HFF-Myc (cell line): ENCODE results near the gene DOCK11.
A peak's percentile ranks its signal among the peaks of the same experiment; 100 is the strongest.
"Not testable (repeated sequence)": the region's sequence is repeated elsewhere in the genome, so short reads cannot be mapped to it uniquely, and the experiment has no call there.

Experiments used
- DNase-seq: peaks from one replicate; pipeline ENCODE4 v3.0.0-alpha.2; 2011; ENCODE audit warnings: low read depth; ENCODE audit errors: extremely low read depth
- H3K4me3 ChIP-seq: replicated peaks from 2 replicates; pipeline ENCODE4 v1.5.1; 2011; ENCODE audit warnings: low read depth, mild to moderate bottlenecking, control low read depth, low read length
- TF ChIP-seq, protein P1 (sequence below): IDR thresholded peaks from 2 replicates; pipeline ENCODE4 v1.5.1; 2012; ENCODE audit warnings: mild to moderate bottlenecking, low read depth, low read length, control low read depth; ENCODE audit errors: missing control alignments

Gene DOCK11

DNA sequence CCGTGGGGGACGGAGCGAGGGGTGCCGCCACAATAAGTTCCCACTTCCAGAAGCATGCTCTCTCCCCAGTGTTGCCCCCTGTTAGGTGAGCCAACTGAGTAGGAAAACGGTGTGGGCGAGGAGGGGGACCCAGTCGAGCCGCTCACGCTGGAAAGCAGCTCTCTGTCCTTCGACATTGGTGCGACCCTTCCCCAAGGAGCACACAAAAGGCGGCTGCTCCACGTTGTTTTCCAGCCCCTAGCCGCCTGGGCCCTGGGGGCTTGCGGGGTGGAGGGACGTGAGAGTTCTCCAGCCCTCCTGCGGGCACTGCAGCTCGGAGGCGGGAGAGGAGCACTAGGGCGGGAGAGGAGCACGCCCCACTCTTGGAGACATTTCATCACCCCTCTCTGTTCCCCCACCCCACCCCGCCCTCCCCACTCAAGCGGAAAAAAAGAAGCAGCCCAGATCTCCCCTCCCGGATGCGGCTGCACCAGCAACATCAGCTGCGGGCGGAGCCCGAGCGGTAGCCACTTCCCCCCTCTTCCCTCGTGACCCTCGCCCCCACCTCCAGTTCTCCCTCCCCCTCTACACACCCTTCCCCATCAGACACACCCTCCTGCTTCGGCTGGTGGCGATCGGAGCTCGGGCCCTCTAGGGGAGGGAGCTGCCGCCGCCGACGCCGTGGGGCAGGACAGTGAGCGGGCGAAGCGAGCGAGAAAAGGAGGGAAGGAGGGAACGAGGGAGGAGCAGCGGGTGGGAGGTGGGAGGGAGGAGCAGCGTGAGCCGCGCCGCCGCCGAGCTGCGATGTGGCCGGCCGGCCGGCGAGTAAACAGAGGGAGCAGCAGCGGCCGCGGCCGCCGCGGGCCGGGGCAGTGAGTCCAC lies at the start of gene DOCK11:
TSS of gene DOCK11 (plus strand) at position 755 of the 861 bp plus-strand sequence. CDS start 157 bp downstream, outside the sequence.
- TF ChIP-seq, protein P1, sequence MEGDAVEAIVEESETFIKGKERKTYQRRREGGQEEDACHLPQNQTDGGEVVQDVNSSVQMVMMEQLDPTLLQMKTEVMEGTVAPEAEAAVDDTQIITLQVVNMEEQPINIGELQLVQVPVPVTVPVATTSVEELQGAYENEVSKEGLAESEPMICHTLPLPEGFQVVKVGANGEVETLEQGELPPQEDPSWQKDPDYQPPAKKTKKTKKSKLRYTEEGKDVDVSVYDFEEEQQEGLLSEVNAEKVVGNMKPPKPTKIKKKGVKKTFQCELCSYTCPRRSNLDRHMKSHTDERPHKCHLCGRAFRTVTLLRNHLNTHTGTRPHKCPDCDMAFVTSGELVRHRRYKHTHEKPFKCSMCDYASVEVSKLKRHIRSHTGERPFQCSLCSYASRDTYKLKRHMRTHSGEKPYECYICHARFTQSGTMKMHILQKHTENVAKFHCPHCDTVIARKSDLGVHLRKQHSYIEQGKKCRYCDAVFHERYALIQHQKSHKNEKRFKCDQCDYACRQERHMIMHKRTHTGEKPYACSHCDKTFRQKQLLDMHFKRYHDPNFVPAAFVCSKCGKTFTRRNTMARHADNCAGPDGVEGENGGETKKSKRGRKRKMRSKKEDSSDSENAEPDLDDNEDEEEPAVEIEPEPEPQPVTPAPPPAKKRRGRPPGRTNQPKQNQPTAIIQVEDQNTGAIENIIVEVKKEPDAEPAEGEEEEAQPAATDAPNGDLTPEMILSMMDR, result no peak
- H3K4me3 ChIP-seq, result peak within 1 kb of the TSS; percentile 73
- DNase-seq, result peak; percentile 44

- H3K4me3 ChIP-seq, result no peak overlapping the region
- TF ChIP-seq, protein P1, result no peak
- DNase-seq, result no peak
Measured at GRCh38 chrX:118448273-118448783, 47.3 kb upstream of the DOCK11 start.

GRCh38 chrX:118455013-118455412 lies 40.6 kb upstream of the DOCK11 start:
- H3K4me3 ChIP-seq, result no peak overlapping the region
- TF ChIP-seq, protein P1, result no peak
- no peak for DNase-seq

- no peak for DNase-seq
Measured at GRCh38 chrX:118459494-118459893, 36.1 kb upstream of the DOCK11 start.

GRCh38 chrX:118464501-118464900 lies 31.1 kb upstream of the DOCK11 start:
- TF ChIP-seq, protein P1, result no peak
- no peak for DNase-seq
- no peak overlapping the region for H3K4me3 ChIP-seq

More at GRCh38 chrX:118459494-118459893, 36.1 kb upstream of the DOCK11 start:
- TF ChIP-seq, protein P1, result peak; percentile 50
- no peak overlapping the region for H3K4me3 ChIP-seq

DNA sequence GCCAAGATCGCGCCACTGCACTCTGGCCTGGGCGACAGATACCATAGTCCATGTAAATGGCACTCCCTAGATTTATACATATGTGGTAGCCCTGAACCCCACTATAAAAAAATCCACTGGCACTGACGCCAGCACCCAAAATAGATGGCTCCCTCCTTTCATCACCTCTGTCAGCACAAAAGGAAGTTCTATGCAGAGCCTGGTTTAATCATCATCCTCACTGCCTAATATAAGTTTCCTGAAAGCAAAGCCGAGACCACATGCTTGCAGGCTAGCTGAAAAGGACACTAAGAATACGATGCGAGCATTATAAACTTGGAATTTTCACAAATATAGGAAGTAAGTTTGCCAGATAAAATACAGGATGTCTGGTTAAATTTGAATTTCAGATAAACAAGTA lies 27.5 kb upstream of the DOCK11 start:
- no peak overlapping the region for H3K4me3 ChIP-seq
- DNase-seq, result no peak
- TF ChIP-seq, protein P1, result no peak

DNA sequence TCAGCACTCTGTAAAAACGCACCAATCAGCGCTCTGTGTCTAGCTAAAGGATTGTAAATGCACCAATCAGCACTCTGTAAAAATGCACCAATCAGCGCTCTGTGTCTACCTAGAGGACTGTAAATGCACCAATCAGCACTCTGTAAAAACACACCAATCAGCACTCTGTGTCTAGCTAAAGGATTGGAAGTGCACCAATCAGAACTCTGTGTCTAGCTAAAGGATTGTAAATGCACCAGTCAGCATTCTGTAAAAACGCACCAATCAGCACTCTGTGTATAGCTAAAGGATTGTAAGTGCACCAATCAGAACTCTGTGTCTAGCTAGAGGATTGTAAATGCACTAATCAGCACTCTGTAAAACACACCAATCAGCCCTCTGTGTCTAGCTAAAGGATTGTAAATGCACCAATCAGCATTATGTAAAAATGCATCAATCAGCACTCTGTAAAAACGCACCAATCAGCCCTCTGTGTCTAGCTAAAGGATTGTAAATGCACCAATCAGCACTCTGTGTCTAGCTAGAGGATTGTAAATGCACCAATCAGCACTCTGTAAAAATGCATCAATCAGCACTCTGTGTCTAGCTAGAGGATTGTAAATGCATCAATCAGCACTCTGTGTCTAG lies 24.8 kb upstream of the DOCK11 start:
- DNase-seq, H3K4me3 ChIP-seq: not testable (repeated sequence)
